ENCODE measurements around the gene POLN. TPM values are rescaled to one million over a fixed set of nuclear protein-coding genes. Genes with fewer than 3 reads are reported as not detected.

The POLN gene
- total RNA-seq, 2 donors from 2014 or later, result 7.8 to 8.0 TPM

- peaks cover 27% of the 10 kb centered on the region for H3K36me3 Mint-ChIP-seq (ENCODE audit: low read depth)
- no peak overlapping the region for H3K27ac Mint-ChIP-seq
- ATAC-seq (replicated peaks), result no peak
- no peaks in the 10 kb centered on the region for H3K27me3 Mint-ChIP-seq
- H3K4me1 Mint-ChIP-seq, result no peaks in the 10 kb centered on the region
- H3K9me3 Mint-ChIP-seq, result no peaks in the 10 kb centered on the region
- no peak overlapping the region for H3K4me3 Mint-ChIP-seq
Measured at GRCh38 chr4:2194496-2194895, 47.4 kb downstream of the POLN start.

GRCh38 chr4:2193326-2193725 lies 48.6 kb downstream of the POLN start:
- Mint-ChIP-seq H3K4me1 (no peaks in the 10 kb centered on the region), H3K36me3 (ENCODE audit: low read depth) (peaks cover 25% of the 10 kb centered on the region), H3K27ac (no peak overlapping the region), H3K9me3 (no peaks in the 10 kb centered on the region), H3K4me3 (no peak overlapping the region), H3K27me3 (no peaks in the 10 kb centered on the region)
- no peak for ATAC-seq (replicated peaks)

- H3K4me3 Mint-ChIP-seq, result no peak overlapping the region
- no peaks in the 10 kb centered on the region for H3K36me3 Mint-ChIP-seq (ENCODE audit: low read depth)
- H3K27ac Mint-ChIP-seq, result no peak overlapping the region
- H3K9me3 Mint-ChIP-seq, result no peaks in the 10 kb centered on the region
- no peaks in the 10 kb centered on the region for H3K27me3 Mint-ChIP-seq
- no peak for ATAC-seq (replicated peaks)
- no peaks in the 10 kb centered on the region for H3K4me1 Mint-ChIP-seq
Measured at GRCh38 chr4:2186865-2187172, 55.1 kb downstream of the POLN start.

GRCh38 chr4:2186133-2186864 lies 55.6 kb downstream of the POLN start:
- no peaks in the 10 kb centered on the region for H3K9me3 Mint-ChIP-seq
- no peak overlapping the region for H3K4me3 Mint-ChIP-seq
- H3K27ac Mint-ChIP-seq, result no peak overlapping the region
- H3K36me3 Mint-ChIP-seq (ENCODE audit: low read depth), result no peaks in the 10 kb centered on the region
- ATAC-seq (replicated peaks), result no peak
- H3K27me3 Mint-ChIP-seq, result no peaks in the 10 kb centered on the region
- no peaks in the 10 kb centered on the region for H3K4me1 Mint-ChIP-seq

GRCh38 chr4:2183394-2183793 lies 58.5 kb downstream of the POLN start:
- Mint-ChIP-seq H3K9me3 (no peaks in the 10 kb centered on the region), H3K27me3 (no peaks in the 10 kb centered on the region), H3K36me3 (ENCODE audit: low read depth) (no peaks in the 10 kb centered on the region), H3K4me3 (no peak overlapping the region), H3K27ac (no peak overlapping the region), H3K4me1 (no peaks in the 10 kb centered on the region)
- ATAC-seq (replicated peaks), result no peak

GRCh38 chr4:2182994-2183393 lies 58.9 kb downstream of the POLN start:
- ATAC-seq (replicated peaks), result no peak
- H3K27me3 Mint-ChIP-seq, result no peaks in the 10 kb centered on the region
- H3K9me3 Mint-ChIP-seq, result no peaks in the 10 kb centered on the region
- H3K4me1 Mint-ChIP-seq, result no peaks in the 10 kb centered on the region
- no peaks in the 10 kb centered on the region for H3K36me3 Mint-ChIP-seq (ENCODE audit: low read depth)
- H3K27ac Mint-ChIP-seq, result no peak overlapping the region
- no peak overlapping the region for H3K4me3 Mint-ChIP-seq

- Mint-ChIP-seq H3K27ac (no peak overlapping the region), H3K36me3 (ENCODE audit: low read depth) (no peaks in the 10 kb centered on the region), H3K4me3 (no peak overlapping the region), H3K9me3 (no peaks in the 10 kb centered on the region), H3K4me1 (no peaks in the 10 kb centered on the region), H3K27me3 (no peaks in the 10 kb centered on the region)
- ATAC-seq (replicated peaks), result no peak
Measured at GRCh38 chr4:2180410-2180809, 61.5 kb downstream of the POLN start.

GRCh38 chr4:2179717-2180116 lies 62.2 kb downstream of the POLN start:
- Mint-ChIP-seq H3K27ac (no peak overlapping the region), H3K27me3 (no peaks in the 10 kb centered on the region), H3K36me3 (ENCODE audit: low read depth) (no peaks in the 10 kb centered on the region), H3K9me3 (no peaks in the 10 kb centered on the region), H3K4me3 (no peak overlapping the region), H3K4me1 (no peaks in the 10 kb centered on the region)
- ATAC-seq (replicated peaks), result no peak

GRCh38 chr4:2178986-2179385 lies 62.9 kb downstream of the POLN start:
- no peaks in the 10 kb centered on the region for H3K4me1 Mint-ChIP-seq
- no peaks in the 10 kb centered on the region for H3K9me3 Mint-ChIP-seq
- H3K27me3 Mint-ChIP-seq, result no peaks in the 10 kb centered on the region
- no peak overlapping the region for H3K4me3 Mint-ChIP-seq
- no peak for ATAC-seq (replicated peaks)
- no peak overlapping the region for H3K27ac Mint-ChIP-seq
- no peaks in the 10 kb centered on the region for H3K36me3 Mint-ChIP-seq (ENCODE audit: low read depth)

GRCh38 chr4:2177443-2178093 lies 64.4 kb downstream of the POLN start:
- ATAC-seq (replicated peaks), result no peak
- H3K4me3 Mint-ChIP-seq, result no peak overlapping the region
- H3K4me1 Mint-ChIP-seq, result peaks cover 8% of the 10 kb centered on the region

GRCh38 chr4:2175990-2176698 lies 65.8 kb downstream of the POLN start:
- Mint-ChIP-seq H3K27me3 (no peaks in the 10 kb centered on the region), H3K4me1 (peaks cover 14% of the 10 kb centered on the region), H3K36me3 (ENCODE audit: low read depth) (no peaks in the 10 kb centered on the region), H3K27ac (no peak overlapping the region), H3K9me3 (no peaks in the 10 kb centered on the region), H3K4me3 (no peak overlapping the region)
- no peak for ATAC-seq (replicated peaks)

More at GRCh38 chr4:2177443-2178093, 64.4 kb downstream of the POLN start:
- Mint-ChIP-seq H3K27me3 (no peaks in the 10 kb centered on the region), H3K9me3 (no peaks in the 10 kb centered on the region), H3K27ac (no peak overlapping the region), H3K36me3 (ENCODE audit: low read depth) (no peaks in the 10 kb centered on the region)

GRCh38 chr4:2174061-2174460 lies 67.9 kb downstream of the POLN start:
- Mint-ChIP-seq H3K27me3 (no peaks in the 10 kb centered on the region), H3K4me1 (peaks cover 14% of the 10 kb centered on the region), H3K9me3 (no peaks in the 10 kb centered on the region), H3K27ac (no peak overlapping the region), H3K36me3 (ENCODE audit: low read depth) (no peaks in the 10 kb centered on the region), H3K4me3 (no peak overlapping the region)
- no peak for ATAC-seq (replicated peaks)

- peak overlapping the region; percentile 21 for H3K27ac Mint-ChIP-seq
- H3K4me3 Mint-ChIP-seq, result peak overlapping the region; percentile 29
- ATAC-seq (replicated peaks), result peak; percentile 68
- no peaks in the 10 kb centered on the region for H3K27me3 Mint-ChIP-seq
- H3K4me1 Mint-ChIP-seq, result peaks cover 14% of the 10 kb centered on the region
- H3K36me3 Mint-ChIP-seq (ENCODE audit: low read depth), result no peaks in the 10 kb centered on the region
- H3K9me3 Mint-ChIP-seq, result no peaks in the 10 kb centered on the region
Measured at GRCh38 chr4:2172627-2173231, 69.2 kb downstream of the POLN start.

GRCh38 chr4:2172161-2172560 lies 69.8 kb downstream of the POLN start:
- H3K9me3 Mint-ChIP-seq, result no peaks in the 10 kb centered on the region
- peaks cover 14% of the 10 kb centered on the region for H3K4me1 Mint-ChIP-seq
- H3K36me3 Mint-ChIP-seq (ENCODE audit: low read depth), result no peaks in the 10 kb centered on the region

More at GRCh38 chr4:2172161-2172560, 69.8 kb downstream of the POLN start:
- ATAC-seq (replicated peaks), result peak; percentile 29
- Mint-ChIP-seq H3K27me3 (no peaks in the 10 kb centered on the region), H3K27ac (peak overlapping the region; percentile 21), H3K4me3 (peak overlapping the region; percentile 29)

Data from activated T-helper 17 cell treated with anti-CD3 and anti-CD28 coated beads, Interleukin-2, amount 50 U/mL, for 72 hours (primary cell).